ENCODE results near the gene TRIM56. TPM values are rescaled to one million over a fixed set of nuclear protein-coding genes. Genes with fewer than 3 reads are reported as not detected.
"Not testable (repeated sequence)": the region's sequence is repeated elsewhere in the genome, so short reads cannot be mapped to it uniquely, and the experiment has no call there.

The TRIM56 gene
- total and polyA plus RNA-seq, 7 experiments from 2014 or later: 5.3 to 72.3 (median 49.7) TPM

GRCh38 chr7:101132626-101133600 lies 47.6 kb downstream of the TRIM56 start:
- intact Hi-C loops (cut with micrococcal nuclease); H3K4me3 ChIP-seq (ENCODE audit: low read length); H3K9me3 Mint-ChIP-seq; H3K4me3 Mint-ChIP-seq; ATAC-seq; H3K27me3 ChIP-seq (ENCODE audit: control insufficient read depth in 2 of 2, insufficient read depth in 2 of 2, low read length in 2 of 2); H3K27ac ChIP-seq (ENCODE audit: low read depth, low read length); H3K4me1 ChIP-seq (ENCODE audit: control insufficient read depth in 2 of 2, insufficient read depth in 2 of 2, low read length in 2 of 2); CTCF ChIA-PET; DNase-seq; H3K27ac Mint-ChIP-seq; POLR2A ChIA-PET; H3K36me3 Mint-ChIP-seq; H3K9me3 ChIP-seq (ENCODE audit: control insufficient read depth in 2 of 3, low read length in 3 of 3); H3K36me3 ChIP-seq (ENCODE audit: control insufficient read depth in 2 of 3, insufficient read depth in 3 of 3, low read length in 3 of 3): not testable (repeated sequence)
- peaks cover 12 to 57% (median 29%) of the 10 kb centered on the region in 5 donors for H3K27me3 Mint-ChIP-seq
- H3K4me1 Mint-ChIP-seq: peaks cover 0 to 15% (median 1%) of the 10 kb centered on the region in 7 donors

GRCh38 chr7:101133621-101134398 lies 48.5 kb downstream of the TRIM56 start:
- intact Hi-C loops (cut with micrococcal nuclease): no loop called here
- H3K27me3 Mint-ChIP-seq: peaks cover 13 to 54% (median 26%) of the 10 kb centered on the region in 5 donors
- POLR2A ChIA-PET: no interaction called here

GRCh38 chr7:101134399-101134980 lies 49.2 kb downstream of the TRIM56 start:
- Mint-ChIP-seq H3K27ac (no peak overlapping the region), H3K4me3 (no peak overlapping the region), H3K27me3 (peaks cover 13 to 50% (median 26%) of the 10 kb centered on the region in 5 donors), H3K4me1 (peaks cover 0 to 19% (median 8%) of the 10 kb centered on the region in 7 donors), H3K9me3 (peaks cover 0 to 2% (median 0%) of the 10 kb centered on the region in 11 donors), H3K36me3 (peaks cover 0 to 2% (median 0%) of the 10 kb centered on the region in 5 donors)
- Histone ChIP-seq H3K4me1 (ENCODE audit: control insufficient read depth in 2 of 2, insufficient read depth in 2 of 2, low read length in 2 of 2) (peaks cover 0 to 4% of the 10 kb centered on the region in 2 donors), H3K4me3 (ENCODE audit: low read length) (no peak overlapping the region), H3K27me3 (ENCODE audit: control insufficient read depth in 2 of 2, insufficient read depth in 2 of 2, low read length in 2 of 2) (no peaks in the 10 kb centered on the region), H3K36me3 (ENCODE audit: control insufficient read depth in 2 of 3, insufficient read depth in 3 of 3, low read length in 3 of 3) (no peaks in the 10 kb centered on the region), H3K9me3 (ENCODE audit: control insufficient read depth in 2 of 3, low read length in 3 of 3) (no peaks in the 10 kb centered on the region), H3K27ac (ENCODE audit: low read depth, low read length) (no peak overlapping the region)
- CTCF ChIA-PET: interaction anchor here (0.8 kb wide), 1 partner anchor 58 kb away, joined by 3 read pairs; no protein-coding TSS in a partner anchor
- no peak for DNase-seq
- POLR2A ChIA-PET: no interaction called here
- no peak for ATAC-seq
- intact Hi-C loops (cut with micrococcal nuclease): no loop called here

More at GRCh38 chr7:101133621-101134398, 48.5 kb downstream of the TRIM56 start:
- no peak overlapping the region for H3K27ac Mint-ChIP-seq
- Histone ChIP-seq H3K27ac (ENCODE audit: low read depth, low read length) (no peak overlapping the region), H3K36me3 (ENCODE audit: control insufficient read depth in 2 of 3, insufficient read depth in 3 of 3, low read length in 3 of 3) (no peaks in the 10 kb centered on the region), H3K4me3 (ENCODE audit: low read length) (no peak overlapping the region), H3K4me1 (ENCODE audit: control insufficient read depth in 2 of 2, insufficient read depth in 2 of 2, low read length in 2 of 2) (peaks cover 0 to under 1% of the 10 kb centered on the region in 2 donors), H3K9me3 (ENCODE audit: control insufficient read depth in 2 of 3, low read length in 3 of 3) (no peaks in the 10 kb centered on the region), H3K27me3 (ENCODE audit: control insufficient read depth in 2 of 2, insufficient read depth in 2 of 2, low read length in 2 of 2) (no peaks in the 10 kb centered on the region)
- H3K4me3 Mint-ChIP-seq: no peak overlapping the region
- CTCF ChIA-PET: interaction anchor here (0.6 to 0.8 kb wide), 2 partner anchors 59 to 344 kb away, joined by 3 read pairs; no protein-coding TSS in a partner anchor
- peaks cover 0 to 19% (median 7%) of the 10 kb centered on the region in 7 donors for H3K4me1 Mint-ChIP-seq
- peaks cover 0 to 2% (median 0%) of the 10 kb centered on the region in 5 donors for H3K36me3 Mint-ChIP-seq
- H3K9me3 Mint-ChIP-seq: peaks cover 0 to 2% (median 0%) of the 10 kb centered on the region in 11 donors
- ATAC-seq (no peak), DNase-seq (no peak)

- no peak for DNase-seq
- no peaks in the 10 kb centered on the region for H3K27me3 ChIP-seq (ENCODE audit: control insufficient read depth in 2 of 2, insufficient read depth in 2 of 2, low read length in 2 of 2)
- no peaks in the 10 kb centered on the region for H3K36me3 ChIP-seq (ENCODE audit: control insufficient read depth in 2 of 3, insufficient read depth in 3 of 3, low read length in 3 of 3)
- H3K27me3 Mint-ChIP-seq: peaks cover 4 to 42% (median 21%) of the 10 kb centered on the region in 5 donors
- peak overlapping the region in 3 of 9 donors; percentile 43 to 71 (median 52) for H3K27ac Mint-ChIP-seq
- peak overlapping the region in 2 of 10 donors; percentile 17 to 70 for H3K4me3 Mint-ChIP-seq
- intact Hi-C loops (cut with micrococcal nuclease): loop anchor here (2.0 to 5.0 kb wide), 4 partner anchors 13 to 243 kb away; partner anchors contain the start of genes ACHE (in 1 of the 2) and TRIM56 (in 1 of the 2)
- POLR2A ChIA-PET: no interaction called here
- CTCF ChIA-PET: no interaction called here
- no peak overlapping the region for H3K27ac ChIP-seq (ENCODE audit: low read depth, low read length)
- no peak for ATAC-seq
- H3K4me1 Mint-ChIP-seq: peaks cover 0 to 29% (median 9%) of the 10 kb centered on the region in 7 donors
- no peaks in the 10 kb centered on the region for H3K9me3 ChIP-seq (ENCODE audit: control insufficient read depth in 2 of 3, low read length in 3 of 3)
- peaks cover 0 to 4% of the 10 kb centered on the region in 2 donors for H3K4me1 ChIP-seq (ENCODE audit: control insufficient read depth in 2 of 2, insufficient read depth in 2 of 2, low read length in 2 of 2)
- no peak overlapping the region for H3K4me3 ChIP-seq (ENCODE audit: low read length)
- no peaks in the 10 kb centered on the region for H3K36me3 Mint-ChIP-seq
- H3K9me3 Mint-ChIP-seq: peaks cover 0 to 2% (median 0%) of the 10 kb centered on the region in 11 donors
These were observed 52.5 kb downstream of the TRIM56 start for GRCh38 chr7:101137651-101138212.

- Mint-ChIP-seq H3K4me1 (peaks cover 0 to 30% (median 9%) of the 10 kb centered on the region in 7 donors), H3K9me3 (peaks cover 0 to 2% (median 0%) of the 10 kb centered on the region in 11 donors), H3K36me3 (no peaks in the 10 kb centered on the region), H3K4me3 (peak overlapping the region in 3 of 10 donors; percentile 46 to 70 (median 47)), H3K27ac (peak overlapping the region in 3 of 9 donors; percentile 52 to 71 (median 62)), H3K27me3 (peaks cover 4 to 44% (median 21%) of the 10 kb centered on the region in 5 donors)
- Histone ChIP-seq H3K36me3 (ENCODE audit: control insufficient read depth in 2 of 3, insufficient read depth in 3 of 3, low read length in 3 of 3) (no peaks in the 10 kb centered on the region), H3K4me3 (ENCODE audit: low read length) (no peak overlapping the region), H3K27ac (ENCODE audit: low read depth, low read length) (no peak overlapping the region), H3K9me3 (ENCODE audit: control insufficient read depth in 2 of 3, low read length in 3 of 3) (no peaks in the 10 kb centered on the region), H3K4me1 (ENCODE audit: control insufficient read depth in 2 of 2, insufficient read depth in 2 of 2, low read length in 2 of 2) (peaks cover 0 to 4% of the 10 kb centered on the region in 2 donors), H3K27me3 (ENCODE audit: control insufficient read depth in 2 of 2, insufficient read depth in 2 of 2, low read length in 2 of 2) (no peaks in the 10 kb centered on the region)
- ATAC-seq (peak; percentile 93), DNase-seq (peak in 3 of 9 donors; percentile 15 to 73 (median 70))
- CTCF ChIA-PET: interaction anchor here (1.9 kb wide), 1 partner anchor 54 kb away, joined by 5 read pairs; no protein-coding TSS in a partner anchor
- intact Hi-C loops (cut with micrococcal nuclease): loop anchor here (2.0 to 5.0 kb wide), 4 partner anchors 14 to 244 kb away; partner anchors contain the start of genes ACHE (in 1 of the 2) and TRIM56 (in 1 of the 2)
- POLR2A ChIA-PET: no interaction called here
These were observed 53.1 kb downstream of the TRIM56 start for GRCh38 chr7:101138213-101138870.
